H1 (cell line): ENCODE measurements around the gene NHSL2. TPM values are rescaled to one million over a fixed set of nuclear protein-coding genes. Genes with fewer than 3 reads are reported as not detected.

Source experiments
- CTCF ChIA-PET: fragments of 300-600 bp; sonication (Branson Sonifier 250); formaldehyde crosslinking; loops from one replicate; lab custom pipeline; 2021; ENCODE audit not compliant: partially characterized antibody; lab: Charles Lee
- POLR2A ChIA-PET: fragments of 300-600 bp; sonication (Branson Sonifier 250); formaldehyde crosslinking; loops from one replicate; lab custom pipeline; 2021; ENCODE audit warnings: inconsistent platforms; ENCODE audit not compliant: partially characterized antibody; lab: Charles Lee
- DNase-seq, 2 experiments: peaks; one replicate each; pipeline versions ENCODE4 v3.0.0 to v3.0.0-alpha.2; 2010 to 2022; ENCODE audit warnings: low spot score in 2 of 2, low read depth in 1 of 2, mixed read lengths in 1 of 2
- FAIRE-seq: peaks from 2 replicates; lab custom pipeline; 2011; peaks lifted over from hg19 to GRCh38; lab: Jason Lieb, UNC
- H2AFZ ChIP-seq: 2 replicates; pipeline ENCODE4 v1.8.1; 2012; ENCODE audit warnings: low read length, inconsistent platforms
- H2AK5ac ChIP-seq: 2 replicates; pipeline ENCODE4 v1.6.1; 2013; ENCODE audit warnings: low read depth, low read length
- H2BK120ac ChIP-seq: replicated peaks from 2 replicates; pipeline ENCODE3; 2013; ENCODE audit warnings: low read depth, low read length, inconsistent platforms
- H2BK12ac ChIP-seq: 2 replicates; pipeline ENCODE4 v1.6.1; 2013; ENCODE audit warnings: low read depth, low read length
- H2BK15ac ChIP-seq: 2 replicates; pipeline ENCODE4 v1.6.1; 2013; ENCODE audit warnings: low read length
- H2BK20ac ChIP-seq: 2 replicates; pipeline ENCODE4 v1.6.1; 2013; ENCODE audit warnings: low read length
- H2BK5ac ChIP-seq: 2 replicates; pipeline ENCODE4 v1.6.1; 2013; ENCODE audit warnings: low read depth, low read length
- H3K14ac ChIP-seq: 2 replicates; pipeline ENCODE4 v1.6.1; 2013; ENCODE audit warnings: inconsistent platforms; ENCODE audit not compliant: insufficient read length
- H3K18ac ChIP-seq: 2 replicates; pipeline ENCODE4 v1.6.1; 2013; ENCODE audit warnings: low read length; ENCODE audit errors: extremely low read depth
- H3K23ac ChIP-seq: 2 replicates; pipeline ENCODE4 v1.6.1; 2013; ENCODE audit warnings: inconsistent platforms; ENCODE audit not compliant: insufficient read length
- H3K23me2 ChIP-seq: 2 replicates; pipeline ENCODE4 v1.6.1; 2013; ENCODE audit warnings: low read depth, low read length
- H3K27ac ChIP-seq: 2 replicates; pipeline ENCODE4 v1.6.1; 2011; ENCODE audit warnings: low read depth, low read length, inconsistent platforms
- H3K27me3 ChIP-seq, 4 experiments: replicated peaks in 1 of 4; 1 replicate in 1 of 4; 2 replicates in 3 of 4; pipeline versions ENCODE4 v1.6.1 to v1.8.1; 2011 to 2013; ENCODE audit warnings: low read length in 3 of 4, mild to moderate bottlenecking in 3 of 4, inconsistent platforms in 2 of 4, mixed read lengths in 2 of 4, moderate library complexity in 1 of 4; ENCODE audit not compliant: control insufficient read depth in 3 of 4, insufficient read depth in 3 of 4; ENCODE audit errors: extremely low read depth in 1 of 4
- H3K36me3 ChIP-seq, 4 experiments: 2 replicates each; pipeline versions ENCODE4 v1.6.1 to v1.8.1; 2011 to 2013; ENCODE audit warnings: mild to moderate bottlenecking in 4 of 4, low read length in 3 of 4, moderate library complexity in 2 of 4, control low read depth in 1 of 4, inconsistent platforms in 1 of 4; ENCODE audit not compliant: insufficient read depth in 4 of 4, control insufficient read depth in 2 of 4
- H3K4ac ChIP-seq: replicated peaks from 2 replicates; pipeline ENCODE3; 2013; ENCODE audit warnings: low read length, low read depth, mixed read lengths, inconsistent platforms; ENCODE audit not compliant: insufficient read length
- H3K4me1 ChIP-seq, 4 experiments: replicated peaks in 1 of 4; 1 replicate in 1 of 4; 2 replicates in 3 of 4; pipeline versions ENCODE4 v1.6.1 to v1.8.1; 2011 to 2013; ENCODE audit warnings: low read length in 3 of 4, inconsistent platforms in 2 of 4, mixed read lengths in 1 of 4; ENCODE audit not compliant: insufficient read depth in 4 of 4, control insufficient read depth in 3 of 4
- H3K4me2 ChIP-seq, 2 experiments: 2 replicates each; pipeline versions ENCODE4 v1.6.1 to v1.8.1; 2011 to 2013; ENCODE audit warnings: low read depth in 2 of 2, low read length in 2 of 2, control low read depth in 1 of 2, inconsistent platforms in 1 of 2, mild to moderate bottlenecking in 1 of 2; ENCODE audit not compliant: insufficient read depth in 1 of 2
- H3K4me3 ChIP-seq, 4 experiments: fragments of 200-600, 300-600 bp in 1 of 4; sonication (generic), shearing (Covaris generic), sonication (Bioruptor Twin) in 1 of 4; 2 replicates each; pipeline versions ENCODE4 v1.5.1 to v1.8.1; 2011 to 2016; ENCODE audit warnings: low read length in 4 of 4, low read depth in 3 of 4, control low read depth in 2 of 4, inconsistent platforms in 2 of 4, mild to moderate bottlenecking in 2 of 4, mixed read lengths in 1 of 4, moderate library complexity in 1 of 4; ENCODE audit not compliant: insufficient read depth in 2 of 4; ENCODE audit errors: extremely low read depth in 1 of 4
- H3K56ac ChIP-seq: replicated peaks from 2 replicates; pipeline ENCODE3; 2013; ENCODE audit warnings: low read depth, mild to moderate bottlenecking, mixed read lengths, low read length, inconsistent platforms; ENCODE audit not compliant: insufficient read length
- H3K79me1 ChIP-seq: 2 replicates; pipeline ENCODE4 v1.6.1; 2013; ENCODE audit warnings: low read depth, low read length, control low read depth
- H3K79me2 ChIP-seq, 2 experiments: 2 replicates each; pipeline versions ENCODE4 v1.6.1 to v1.8.1; 2012 to 2013; ENCODE audit warnings: low read length in 2 of 2, mild to moderate bottlenecking in 2 of 2, inconsistent platforms in 1 of 2; ENCODE audit not compliant: insufficient read depth in 2 of 2, control insufficient read depth in 1 of 2
- H3K9ac ChIP-seq, 4 experiments: replicated peaks in 1 of 4; 1 replicate in 1 of 4; 2 replicates in 3 of 4; pipeline versions ENCODE4 v1.6.1 to v1.8.1; 2011 to 2013; ENCODE audit warnings: low read depth in 3 of 4, low read length in 3 of 4, control low read depth in 2 of 4, mild to moderate bottlenecking in 2 of 4, moderate library complexity in 2 of 4, inconsistent platforms in 1 of 4; ENCODE audit errors: extremely low read depth in 1 of 4
- H3K9me3 ChIP-seq, 2 experiments: 2 replicates each; pipeline versions ENCODE4 v1.6.1 to v1.8.1; 2012 to 2013; ENCODE audit warnings: mild to moderate bottlenecking in 2 of 2, moderate library complexity in 2 of 2, control low read depth in 1 of 2, inconsistent platforms in 1 of 2, low read depth in 1 of 2, low read length in 1 of 2, mixed read lengths in 1 of 2; ENCODE audit not compliant: insufficient read depth in 2 of 2
- H4K20me1 ChIP-seq, 2 experiments: replicated peaks in 1 of 2; 2 replicates each; pipeline versions ENCODE3 to v1.8.1; 2011 to 2013; ENCODE audit warnings: inconsistent platforms in 2 of 2, low read length in 2 of 2, mild to moderate bottlenecking in 1 of 2; ENCODE audit not compliant: insufficient read depth in 2 of 2, control insufficient read depth in 1 of 2
- H4K5ac ChIP-seq: 2 replicates; pipeline ENCODE4 v1.6.1; 2013; ENCODE audit warnings: low read length, low read depth, mixed read lengths, inconsistent platforms; ENCODE audit not compliant: insufficient read length
- H4K8ac ChIP-seq: 2 replicates; pipeline ENCODE4 v1.8.0; 2013; ENCODE audit warnings: mild to moderate bottlenecking, moderate library complexity, low read length, inconsistent platforms; ENCODE audit not compliant: insufficient read depth; ENCODE audit errors: extremely low read depth
- H4K91ac ChIP-seq: replicated peaks from 2 replicates; pipeline ENCODE3; 2013; ENCODE audit warnings: low read length, mixed read lengths, inconsistent platforms; ENCODE audit not compliant: insufficient read length
- ASH2L ChIP-seq: fragments of 200-600, 300-600 bp; sonication (generic); IDR thresholded peaks from one replicate; pipeline ENCODE4 v1.7.1; 2017; ENCODE audit warnings: low read length
- BCL11A ChIP-seq, 2 experiments: IDR thresholded peaks; one replicate each; pipeline ENCODE4 v1.6.1; 2011; ENCODE audit warnings: low read depth in 2 of 2, low read length in 2 of 2, mild to moderate bottlenecking in 2 of 2
- CBX8 ChIP-seq: fragments of 300-800, 300-1000 bp; sonication (generic); IDR thresholded peaks from 2 replicates; pipeline ENCODE4 v1.7.1; 2016; ENCODE audit warnings: low read depth, low read length, borderline replicate concordance
- EGR1 ChIP-seq: IDR thresholded peaks from 2 replicates; pipeline ENCODE4 v1.6.1; 2011; ENCODE audit warnings: low read depth, low read length, borderline replicate concordance
- HDAC2 ChIP-seq, 2 experiments: fragments of 300-600 bp in 1 of 2; sonication (generic) in 1 of 2; IDR thresholded peaks; 2 replicates each; pipeline ENCODE4 v1.6.1; 2011 to 2012; ENCODE audit warnings: low read depth in 2 of 2, low read length in 2 of 2, mild to moderate bottlenecking in 2 of 2, moderate library complexity in 2 of 2, borderline replicate concordance in 1 of 2, inconsistent platforms in 1 of 2
- JUN ChIP-seq: IDR thresholded peaks from 2 replicates; pipeline ENCODE4 v1.6.1; 2011; ENCODE audit warnings: low read depth, mild to moderate bottlenecking, improper control_type of control experiment, low read length
- KDM1A ChIP-seq: fragments of 200-600, 300-600 bp; sonication (generic); IDR thresholded peaks from 2 replicates; pipeline ENCODE4 v1.7.1; 2016; ENCODE audit warnings: mild to moderate bottlenecking, low read length, borderline replicate concordance
- KDM5A ChIP-seq: fragments of 200-600 bp; IDR thresholded peaks from 2 replicates; pipeline ENCODE4 v1.7.1; 2012; ENCODE audit warnings: mild to moderate bottlenecking, low read length, inconsistent platforms, mixed read lengths
- PHF8 ChIP-seq: fragments of 200-600 bp; sonication (generic); conservative IDR thresholded peaks from 2 replicates; pipeline ENCODE4 v1.7.1; 2012; ENCODE audit warnings: low read depth, mild to moderate bottlenecking, inconsistent platforms, low read length, moderate library complexity
- RBBP5 ChIP-seq: IDR thresholded peaks from 2 replicates; pipeline ENCODE4 v1.7.1; 2012; ENCODE audit warnings: low read depth, mild to moderate bottlenecking, inconsistent platforms, low read length, moderate library complexity, borderline replicate concordance
- SIX5 ChIP-seq: IDR thresholded peaks from 2 replicates; pipeline ENCODE4 v1.6.1; 2011; ENCODE audit warnings: mild to moderate bottlenecking, low read depth, low read length
- SP1 ChIP-seq: IDR thresholded peaks from 2 replicates; pipeline ENCODE4 v1.6.1; 2011; ENCODE audit warnings: low read depth, low read length
- SP4 ChIP-seq: IDR thresholded peaks from 2 replicates; pipeline ENCODE4 v1.6.1; 2012; ENCODE audit warnings: low read length, inconsistent platforms
- TCF12 ChIP-seq: IDR thresholded peaks from 2 replicates; pipeline ENCODE4 v1.6.1; 2011; ENCODE audit warnings: low read depth, mild to moderate bottlenecking, low read length
- WGBS, 2 experiments: shearing (Covaris generic) in 1 of 2; methylation state at CpG; one replicate each; pipeline versions ENCODE4 v1.1.6 to v1.1.7; 2013 to 2015; ENCODE audit warnings: low lambda C conversion rate in 2 of 2, mixed read lengths in 2 of 2, inconsistent platforms in 1 of 2, low coverage in 1 of 2, missing lambda C conversion rate in 1 of 2; ENCODE audit not compliant: insufficient replicate concordance in 2 of 2, insufficient coverage in 1 of 2, insufficient read length in 1 of 2; ENCODE audit errors: extremely low coverage in 1 of 2, missing lambda C conversion rate in 1 of 2; 5-methylcytosine and 5-hydroxymethylcytosine counted together
- polyA plus RNA-seq, 7 experiments: library from polyadenylated mRNA; depleted of rRNA in 3 of 7; stranded (reverse) in 5 of 7; unstranded in 2 of 7; fragments of >200 nt in 5 of 7; fragments of 200-250 nt in 2 of 7; gene quantifications; 1 replicate in 5 of 7; 2 replicates in 1 of 7; 4 replicates in 1 of 7; pipeline versions ENCODE4 v1.2.1 to v1.2.3, GENCODE V29; 2011 to 2013; ENCODE audit warnings: missing spikeins in 2 of 7, mixed read lengths in 2 of 7
- total RNA-seq: library from RNA; stranded (reverse); fragmentation: NEBNext Ultra II Directional; extraction: Animal tissue kit (Norgen Biotek cat#: 25700); gene quantifications from 2 replicates; pipeline ENCODE4 v1.2.1, GENCODE V29; 2021
- TF ChIP-seq, protein P1 (sequence below): IDR thresholded peaks from 2 replicates; pipeline ENCODE4 v1.6.1; 2012; ENCODE audit warnings: inconsistent platforms

NHSL2 gene
- total and polyA plus RNA-seq, 2 of the 8 experiments (the other 6 are each of a cell fraction or from before 2014, with no cell fraction given), result 3.7 to 7.2 TPM

DNA sequence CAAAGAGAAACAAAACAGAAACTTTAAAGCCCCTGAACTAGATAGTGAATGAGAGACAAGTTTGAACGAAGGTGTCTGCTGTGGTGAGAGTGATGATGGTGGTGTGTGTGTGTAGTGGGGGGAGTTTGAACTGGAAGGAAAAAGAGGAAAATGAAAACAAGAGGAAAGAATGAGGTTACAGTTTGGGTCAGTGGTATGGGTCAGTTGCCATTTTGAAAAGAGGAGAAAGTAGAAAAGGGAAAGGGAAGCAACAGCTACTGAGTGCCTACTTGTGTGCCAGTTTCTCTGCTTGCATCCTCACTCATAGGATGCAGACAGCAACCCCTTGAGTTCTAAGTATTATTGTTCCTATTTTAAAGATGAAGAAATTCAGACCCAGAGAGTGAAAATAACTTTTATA lies 26.0 kb downstream of the NHSL2 start:
- Histone ChIP-seq H3K36me3 (no peaks in the 10 kb centered on the region), H3K79me1 (no peaks in the 10 kb centered on the region; the same call in 1 of the 2 replicates), H3K9me3 (no peaks in the 10 kb centered on the region), H4K91ac (no peak overlapping the region), H3K56ac (no peak overlapping the region), H3K79me2 (peaks cover 0 to 54% of the 10 kb centered on the region in 2 experiments; a peak in 2 of 4 replicates), H3K27ac (no peak overlapping the region), H3K4ac (no peak overlapping the region), H2BK15ac (no peak overlapping the region), H2AFZ (no peak overlapping the region), H3K23me2 (no peaks in the 10 kb centered on the region), H3K4me2 (no peak overlapping the region), H3K4me3 (no peak overlapping the region), H3K18ac (no peak overlapping the region), H2AK5ac (no peak overlapping the region), H2BK5ac (no peak overlapping the region), H2BK120ac (no peak overlapping the region), H4K8ac (no peak overlapping the region), H3K14ac (no peak overlapping the region), H4K20me1 (no peaks in the 10 kb centered on the region), H3K23ac (no peak overlapping the region), H3K4me1 (peaks cover 4 to 15% (median 10%) of the 10 kb centered on the region in 4 experiments; a peak in 5 of 7 replicates), H2BK12ac (no peak overlapping the region), H2BK20ac (no peak overlapping the region), H4K5ac (no peak overlapping the region), H3K27me3 (no peaks in the 10 kb centered on the region), H3K9ac (no peak overlapping the region)
- FAIRE-seq (no peak), DNase-seq (no peak)
- ChIA-PET CTCF (interaction anchor here (1.8 to 2.4 kb wide), 3 partner anchors 18 to 50 kb away, joined by 3 to 12 read pairs (median 9); partner anchors contain the start of gene NHSL2), POLR2A (interaction anchor here (1.7 kb wide), 1 partner anchor 25 kb away, joined by 9 read pairs; the partner anchor contains the start of gene NHSL2)
- 80% methylated on average over 1 of the region's 1 CpG; no CpG with 5 or more reads in 1 of the 2 experiments for WGBS, 2 experiments
- TF ChIP-seq TCF12, result no peak
- no peak for TF ChIP-seq BCL11A (IDR thresholded peaks at IDR 0.05; ENCODE audit: low read depth in 2 of 2, low read length in 2 of 2)
- TF ChIP-seq EGR1, result no peak
- TF ChIP-seq, protein P1, sequence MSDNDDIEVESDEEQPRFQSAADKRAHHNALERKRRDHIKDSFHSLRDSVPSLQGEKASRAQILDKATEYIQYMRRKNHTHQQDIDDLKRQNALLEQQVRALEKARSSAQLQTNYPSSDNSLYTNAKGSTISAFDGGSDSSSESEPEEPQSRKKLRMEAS, result no peak
- no peak for TF ChIP-seq JUN
- no peak for TF ChIP-seq SP4
- TF ChIP-seq CBX8, result no peak
- TF ChIP-seq KDM1A, result no peak
- TF ChIP-seq KDM5A, result no peak
- no peak for TF ChIP-seq RBBP5
- no peak for TF ChIP-seq PHF8
- no peak for TF ChIP-seq HDAC2 (IDR thresholded peaks at IDR 0.05; ENCODE audit: borderline replicate concordance in 1 of 2, low read depth in 2 of 2, low read length in 2 of 2)
- TF ChIP-seq SIX5, result no peak
- no peak for TF ChIP-seq SP1
- no peak for TF ChIP-seq ASH2L
